Measurements from ENCODE around the gene VAMP2. TPM values are rescaled to one million over a fixed set of nuclear protein-coding genes. Genes with fewer than 3 reads are reported as not detected.
A peak's percentile ranks its signal among the peaks of the same experiment; 100 is the strongest.
"Not testable (repeated sequence)": the region's sequence is repeated elsewhere in the genome, so short reads cannot be mapped to it uniquely, and the experiment has no call there.

The VAMP2 gene
- total RNA-seq, 1 donor from 2014 or later: 6.2 TPM

- DNase-seq (ENCODE audit: low read depth): peak; percentile 70
Measured at GRCh38 chr17:8176197-8176940, 13.6 kb upstream of the VAMP2 start, which contains the start of gene TMEM107. Gene TMEM107, minus strand, starts transcription at chr17:8176380. Its CDS starts 94 bp downstream, at chr17:8176286.

- DNase-seq (ENCODE audit: low read depth): no peak
Measured at GRCh38 chr17:8175795-8176196, 13.0 kb upstream of the VAMP2 start.

GRCh38 chr17:8173871-8174322 lies 11.1 kb upstream of the VAMP2 start:
- DNase-seq (ENCODE audit: low read depth): no peak

GRCh38 chr17:8173056-8173870 lies 10.5 kb upstream of the VAMP2 start:
- peak; percentile 99 for DNase-seq (ENCODE audit: low read depth)

GRCh38 chr17:8170186-8170585 lies 7.4 kb upstream of the VAMP2 start:
- not testable (repeated sequence) for DNase-seq (ENCODE audit: low read depth)

- no peak for DNase-seq (ENCODE audit: low read depth)
Measured at GRCh38 chr17:8167526-8167925, 4.8 kb upstream of the VAMP2 start.

- DNase-seq (ENCODE audit: low read depth): no peak
Measured at GRCh38 chr17:8166731-8167130, 4.0 kb upstream of the VAMP2 start.

- DNase-seq (ENCODE audit: low read depth): no peak
Measured at GRCh38 chr17:8164815-8165131, 2.0 kb upstream of the VAMP2 start.

GRCh38 chr17:8163978-8164814 lies 1.4 kb upstream of the VAMP2 start:
- DNase-seq (ENCODE audit: low read depth): peak; percentile 36

GRCh38 chr17:8162997-8163977 lies 539 bp upstream of the VAMP2 start:
- no peak for DNase-seq (ENCODE audit: low read depth)

- no peak for DNase-seq (ENCODE audit: low read depth)
Measured at GRCh38 chr17:8161289-8162232, 1.2 kb downstream of the VAMP2 start.

- DNase-seq (ENCODE audit: low read depth): no peak
Measured at GRCh38 chr17:8160741-8161221, 2.0 kb downstream of the VAMP2 start.

- no peak for DNase-seq (ENCODE audit: low read depth)
Measured at GRCh38 chr17:8160224-8160577, 2.5 kb downstream of the VAMP2 start.

- DNase-seq (ENCODE audit: low read depth): no peak
Measured at GRCh38 chr17:8159459-8160223, 3.1 kb downstream of the VAMP2 start.

GRCh38 chr17:8159032-8159400 lies 3.7 kb downstream of the VAMP2 start:
- DNase-seq (ENCODE audit: low read depth): no peak

GRCh38 chr17:8158267-8159031 lies 4.3 kb downstream of the VAMP2 start:
- DNase-seq (ENCODE audit: low read depth): peak; percentile 84

- DNase-seq (ENCODE audit: low read depth): peak; percentile 100
Measured at GRCh38 chr17:8156246-8156992, 6.3 kb downstream of the VAMP2 start.

- DNase-seq (ENCODE audit: low read depth): no peak
Measured at GRCh38 chr17:8155996-8156245, 6.8 kb downstream of the VAMP2 start.
